ENCODE measurements around the gene SLC28A3.

The SLC28A3 gene

GRCh38 chr9:84296146-84296843 is 44.3 kb downstream of the SLC28A3 start:
- DNase-seq (ENCODE audit: low read depth in 2 of 2), result peak in 1 of 2 donors; percentile 32

GRCh38 chr9:84294241-84294950 is 46.2 kb downstream of the SLC28A3 start:
- no peak for DNase-seq (ENCODE audit: low read depth in 2 of 2)

DNA sequence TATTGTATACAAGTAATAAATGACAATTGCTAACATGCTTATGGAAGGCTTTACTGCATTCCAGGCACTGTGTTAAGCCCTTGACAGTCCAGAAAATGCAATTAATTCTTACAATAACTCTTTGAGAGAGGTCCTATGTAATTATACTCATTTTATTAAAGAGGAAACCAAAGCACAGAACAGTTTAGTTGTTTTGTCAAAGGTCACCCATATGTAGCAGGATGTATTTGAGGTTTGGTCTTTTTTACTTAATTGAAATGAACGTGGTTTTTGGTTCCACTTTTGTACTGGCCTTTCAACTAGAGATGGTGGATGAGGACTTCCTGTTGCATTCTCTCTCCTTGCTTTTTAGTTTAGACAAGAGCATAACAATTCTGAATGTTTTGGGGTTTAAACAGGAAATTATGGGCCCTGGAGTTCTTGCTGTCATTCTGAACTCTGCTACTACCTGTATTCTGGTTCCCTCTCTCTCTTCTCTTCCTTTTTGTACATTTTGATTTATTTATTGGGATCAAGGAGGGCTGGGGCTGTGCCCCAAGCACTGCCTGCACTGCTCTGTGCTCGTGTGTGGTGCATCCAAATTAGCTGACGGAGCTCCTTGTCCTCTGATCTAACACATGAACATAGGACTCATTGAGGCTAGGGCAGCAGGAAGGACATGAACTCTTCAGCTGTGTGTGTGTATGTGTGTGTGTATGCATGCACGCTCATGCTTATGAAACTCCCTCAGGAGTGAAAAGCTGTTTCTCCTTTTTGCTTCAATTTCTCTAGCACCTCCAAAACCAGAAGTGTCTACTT is 47.4 kb downstream of the SLC28A3 start:
- no peak for DNase-seq (ENCODE audit: low read depth in 2 of 2)

DNA sequence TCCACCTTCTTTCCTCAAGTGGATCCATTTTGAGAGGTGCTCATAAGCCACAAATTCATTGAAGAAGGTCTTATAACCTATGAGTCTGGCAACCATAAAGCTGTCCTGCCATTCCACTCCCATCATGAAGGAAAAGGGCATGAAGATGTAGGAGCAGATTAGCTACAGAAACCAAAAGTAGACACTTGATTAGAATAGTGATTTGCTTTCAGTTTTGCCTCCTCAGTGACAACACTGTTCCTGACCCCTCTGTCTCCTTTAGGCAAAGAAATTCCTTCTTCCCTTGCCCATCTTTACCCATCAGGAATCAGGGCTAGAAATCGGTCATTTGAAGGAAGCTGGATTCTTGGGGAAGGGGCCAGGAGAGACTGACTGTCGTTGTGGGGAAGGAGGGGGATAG is 55.2 kb downstream of the SLC28A3 start:
- DNase-seq (ENCODE audit: low read depth in 2 of 2), result no peak

DNA sequence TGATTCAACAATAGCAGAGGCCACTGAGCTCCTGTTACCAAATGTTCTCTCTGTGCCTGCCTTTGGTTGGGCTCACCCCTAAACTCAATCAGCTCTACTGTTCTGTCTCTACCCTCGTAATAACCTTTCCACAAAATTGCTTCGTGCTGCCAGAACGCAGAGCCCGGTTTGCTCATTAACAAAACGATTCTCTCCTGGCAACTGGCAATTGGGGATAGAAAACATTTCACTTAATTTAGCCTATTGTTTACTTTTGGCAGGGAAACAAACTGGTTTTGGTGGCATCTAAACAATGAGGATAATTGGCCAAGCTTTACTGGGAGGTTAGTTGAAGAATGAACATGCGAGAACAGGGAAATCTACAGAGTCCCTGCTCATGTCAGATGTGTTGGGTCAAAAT is 56.6 kb downstream of the SLC28A3 start:
- no peak for DNase-seq (ENCODE audit: low read depth in 2 of 2)

DNA sequence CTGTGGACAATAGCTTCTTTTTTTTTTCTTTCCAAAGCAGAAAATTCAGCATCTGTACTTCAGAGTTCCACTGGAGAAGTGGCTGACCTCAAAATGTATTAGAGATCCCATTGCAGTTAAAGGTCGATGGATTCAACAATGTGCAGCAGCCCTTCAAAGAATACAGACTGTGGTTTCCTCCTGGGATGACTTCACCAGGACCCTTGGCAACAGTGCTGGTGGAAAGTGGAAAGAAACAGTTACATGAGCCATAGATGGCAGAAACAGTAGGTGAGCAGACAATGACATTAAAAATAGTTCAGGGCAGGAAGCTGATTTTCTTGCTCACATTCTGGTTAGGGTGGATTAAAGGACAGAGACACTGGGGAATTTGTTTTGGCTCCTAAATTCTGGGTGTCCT is 62.4 kb downstream of the SLC28A3 start:
- DNase-seq (ENCODE audit: low read depth in 2 of 2), result no peak

DNA sequence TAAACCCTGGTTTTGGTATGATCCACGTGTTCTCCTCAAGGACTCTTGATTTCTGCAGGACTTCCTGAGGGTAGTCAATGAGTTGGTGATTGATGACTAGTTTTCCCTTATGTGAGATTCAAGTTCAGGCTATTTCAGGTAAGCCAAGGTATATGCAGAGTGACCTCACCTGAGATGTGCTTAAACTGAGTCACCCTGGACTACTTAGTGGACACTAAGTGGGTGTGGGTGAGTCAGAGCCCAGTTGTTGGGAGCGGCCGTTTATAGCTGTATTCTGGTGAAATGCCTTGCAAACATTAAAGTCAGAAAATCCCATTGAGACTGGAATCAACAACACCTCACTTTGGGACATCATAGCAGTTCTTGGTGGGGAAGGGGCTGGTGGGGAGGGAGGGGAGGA is 62.9 kb downstream of the SLC28A3 start:
- no peak for DNase-seq (ENCODE audit: low read depth in 2 of 2)

DNA sequence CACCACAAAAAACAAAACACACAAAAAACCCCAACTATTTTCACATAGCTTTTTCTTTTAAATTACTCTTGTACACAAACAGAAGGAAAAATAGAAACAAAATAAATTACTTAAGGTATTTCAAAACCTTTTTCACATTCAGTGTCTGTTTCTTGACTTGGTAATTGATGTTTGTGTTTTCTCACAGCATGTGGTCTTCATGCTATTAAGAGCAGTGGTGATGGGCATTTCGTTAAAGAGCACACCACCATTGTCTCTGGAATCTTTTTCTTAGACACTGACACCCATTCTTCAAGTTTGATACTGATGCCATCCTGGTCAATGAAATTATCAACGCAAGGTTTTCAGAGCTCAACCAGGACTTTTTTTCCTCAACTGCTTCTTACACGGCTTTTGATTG is 63.8 kb downstream of the SLC28A3 start:
- DNase-seq (ENCODE audit: low read depth in 2 of 2), result no peak

- DNase-seq (ENCODE audit: low read depth in 2 of 2), result no peak
Measured at GRCh38 chr9:84271921-84272556, 68.5 kb downstream of the SLC28A3 start.

DNA sequence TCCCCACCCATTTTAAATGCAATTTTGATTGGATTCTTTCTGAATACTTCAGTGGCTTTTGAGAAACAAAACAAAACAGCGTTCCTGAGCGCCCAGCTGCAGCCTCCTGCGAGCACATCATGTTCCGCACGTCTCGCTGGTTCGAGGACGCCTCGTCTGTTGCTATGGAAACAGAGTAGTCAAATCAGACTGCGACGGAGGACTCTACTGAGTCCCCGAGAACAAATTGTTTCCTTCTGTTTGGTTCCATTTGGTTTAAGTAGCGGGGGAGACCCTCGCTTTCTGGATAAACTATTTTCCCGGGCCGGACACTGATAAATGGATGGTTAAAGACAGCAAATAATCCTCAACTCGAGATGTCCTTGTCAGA is 69.0 kb downstream of the SLC28A3 start:
- DNase-seq (ENCODE audit: low read depth in 2 of 2), result peak in 1 of 2 donors; percentile 32

- no peak for DNase-seq (ENCODE audit: low read depth in 2 of 2)
Measured at GRCh38 chr9:84270847-84271530, 69.6 kb downstream of the SLC28A3 start.

DNA sequence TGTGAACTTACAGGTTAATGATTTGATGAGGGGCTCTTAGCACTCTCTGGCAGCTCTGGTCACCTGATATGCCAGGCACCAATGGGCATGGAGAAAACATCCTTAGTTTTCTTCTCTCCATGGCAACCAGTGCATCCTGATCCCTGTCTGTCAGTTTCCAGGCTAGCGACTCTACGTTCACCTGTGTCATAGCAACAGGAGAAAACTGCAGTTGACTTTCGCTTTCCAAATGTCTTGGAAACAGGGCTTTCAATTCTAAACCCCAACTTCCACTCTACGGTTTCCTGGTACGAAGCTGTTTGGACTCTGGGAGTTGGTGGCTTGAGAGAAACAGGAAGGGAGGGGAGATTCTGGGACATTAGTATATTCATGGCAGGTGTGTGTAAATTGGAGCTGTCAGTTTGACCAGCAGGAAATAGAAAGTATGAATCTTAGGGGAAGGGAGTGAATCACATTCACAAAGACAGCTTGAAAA is 74.4 kb downstream of the SLC28A3 start:
- no peak for DNase-seq (ENCODE audit: low read depth in 2 of 2)

DNA sequence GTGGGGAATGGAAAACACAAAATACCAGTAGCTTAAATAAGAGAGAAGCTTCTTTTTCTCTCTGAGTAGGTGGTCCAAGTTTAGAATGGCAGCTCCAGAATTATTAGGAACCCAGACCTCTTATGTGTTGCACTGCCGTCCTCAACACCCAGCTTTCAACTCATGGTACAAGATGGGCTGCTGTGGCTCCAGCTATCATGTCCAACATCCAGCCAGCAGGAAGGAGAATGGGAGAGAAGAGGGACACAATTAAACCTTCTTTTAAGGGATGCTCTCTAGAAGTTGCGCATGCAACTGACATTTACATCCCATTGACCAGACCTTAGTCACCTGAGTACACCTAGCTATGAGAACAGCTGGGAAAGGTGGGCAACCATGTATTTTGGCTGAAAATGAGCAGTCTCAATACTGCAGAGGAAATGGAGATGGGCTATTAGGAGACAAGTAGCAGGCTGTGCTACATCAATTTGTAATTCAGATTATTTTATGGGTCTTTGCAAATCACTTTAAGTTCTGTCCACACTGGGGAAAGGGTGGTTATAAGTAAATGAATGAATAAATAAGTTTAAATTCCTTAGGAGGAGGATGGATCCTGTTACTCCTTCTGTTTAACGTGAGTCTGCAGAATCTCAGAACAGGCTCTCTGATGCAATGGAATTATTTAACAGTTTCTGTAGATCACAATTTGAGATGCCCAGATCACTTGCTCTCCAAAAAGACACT is 76.1 kb downstream of the SLC28A3 start:
- no peak for DNase-seq (ENCODE audit: low read depth in 2 of 2)

DNA sequence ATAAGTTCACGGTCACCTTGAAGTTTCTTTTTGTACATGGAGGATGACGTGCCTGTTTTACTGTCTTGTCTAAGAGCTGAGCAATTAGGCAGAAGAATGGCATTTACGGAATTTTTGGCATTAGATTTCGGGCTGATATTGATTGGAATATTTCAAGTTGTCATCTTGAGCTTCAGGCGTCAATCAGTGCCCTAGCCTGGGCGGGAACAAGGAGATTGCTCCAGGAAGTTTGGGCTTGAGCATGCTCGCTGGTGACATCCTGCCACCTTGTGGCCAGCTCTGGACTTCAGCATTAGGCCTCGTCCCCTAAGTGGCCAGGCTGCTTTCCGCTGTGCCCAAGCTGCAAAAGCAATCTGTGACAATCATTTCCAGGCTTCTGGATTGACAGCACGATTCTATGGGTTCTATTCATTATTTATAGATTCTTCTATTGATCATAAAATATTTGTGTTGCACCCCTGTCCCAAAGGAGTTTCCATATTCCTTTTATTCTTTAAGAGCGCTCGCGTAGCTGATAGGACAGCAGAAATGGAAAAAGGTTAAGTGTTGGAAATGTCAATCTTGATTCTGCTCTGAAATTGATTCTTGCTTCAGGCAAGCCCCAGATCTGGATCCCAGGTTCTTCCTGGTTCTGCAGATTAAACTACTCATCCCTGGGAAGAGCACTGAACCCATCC is 79.3 kb downstream of the SLC28A3 start:
- DNase-seq (ENCODE audit: low read depth in 2 of 2), result peak; percentile 28 to 34

- no peak for DNase-seq (ENCODE audit: low read depth in 2 of 2)
Measured at GRCh38 chr9:84258371-84258770, 82.2 kb downstream of the SLC28A3 start.

GRCh38 chr9:84255696-84256095 is 84.9 kb downstream of the SLC28A3 start:
- DNase-seq (ENCODE audit: low read depth in 2 of 2), result no peak

- no peak for DNase-seq (ENCODE audit: low read depth in 2 of 2)
Measured at GRCh38 chr9:84254972-84255371, 85.6 kb downstream of the SLC28A3 start.

DNA sequence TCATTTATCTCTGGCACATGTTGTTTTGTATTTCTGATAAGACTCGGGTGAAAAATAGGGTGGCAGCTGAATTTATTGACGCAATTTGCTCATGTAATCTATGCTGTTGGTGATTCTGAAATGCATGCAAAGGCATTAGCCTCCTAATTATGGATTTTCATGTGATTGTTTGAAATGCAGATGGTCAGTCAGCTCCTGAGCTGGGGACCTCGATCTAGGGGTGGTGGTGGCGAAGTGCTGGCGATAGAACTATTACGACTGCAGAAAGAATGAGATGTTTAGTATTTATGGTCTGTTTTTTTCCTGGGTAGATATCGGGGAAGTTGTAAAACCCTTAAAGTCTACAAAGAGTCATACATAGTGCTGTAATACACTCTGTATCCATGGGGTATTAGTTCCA is 88.6 kb downstream of the SLC28A3 start:
- no peak for DNase-seq (ENCODE audit: low read depth in 2 of 2)

GRCh38 chr9:84241817-84242373 is 98.7 kb downstream of the SLC28A3 start:
- no peak for DNase-seq (ENCODE audit: low read depth in 2 of 2)

- no peak for DNase-seq (ENCODE audit: low read depth in 2 of 2)
Measured at GRCh38 chr9:84239343-84239742, 101.2 kb downstream of the SLC28A3 start.
